ENCODE data around the gene ZNF689. TPM values are rescaled to one million over a fixed set of nuclear protein-coding genes. Genes with fewer than 3 reads are reported as not detected.
"Not testable (repeated sequence)": the region's sequence is repeated elsewhere in the genome, so short reads cannot be mapped to it uniquely, and the experiment has no call there.

The ZNF689 gene
- total RNA-seq, 1 donor from 2014 or later = 14.7 TPM

- Mint-ChIP-seq H3K4me3 (no peak overlapping the region), H3K36me3 (ENCODE audit: low read depth) (peaks cover 46% of the 10 kb centered on the region), H3K9me3 (no peaks in the 10 kb centered on the region), H3K4me1 (ENCODE audit: low read depth) (peaks cover 15% of the 10 kb centered on the region), H3K27ac (no peak overlapping the region), H3K27me3 (ENCODE audit: insufficient read depth) (no peaks in the 10 kb centered on the region)
- intact Hi-C loops (cut with micrococcal nuclease) = no loop called here
- no peak for DNase-seq (ENCODE audit: low spot score)
These were observed 6.3 kb downstream of the ZNF689 start for GRCh38 chr16:30603945-30604315.

- Mint-ChIP-seq H3K27ac (peak overlapping the region; percentile 40), H3K4me1 (ENCODE audit: low read depth) (peaks cover 12% of the 10 kb centered on the region), H3K9me3 (no peaks in the 10 kb centered on the region), H3K36me3 (ENCODE audit: low read depth) (peaks cover 42% of the 10 kb centered on the region), H3K4me3 (no peak overlapping the region), H3K27me3 (ENCODE audit: insufficient read depth) (no peaks in the 10 kb centered on the region)
- intact Hi-C loops (cut with micrococcal nuclease) = no loop called here
- no peak for DNase-seq (ENCODE audit: low spot score)
These were observed 7.4 kb downstream of the ZNF689 start for GRCh38 chr16:30602616-30603277.

- peaks cover 37% of the 10 kb centered on the region for H3K36me3 Mint-ChIP-seq (ENCODE audit: low read depth)
These were observed 8.2 kb downstream of the ZNF689 start for GRCh38 chr16:30601966-30602365.

GRCh38 chr16:30600929-30601328 is 9.3 kb downstream of the ZNF689 start:
- H3K27me3 Mint-ChIP-seq (ENCODE audit: insufficient read depth) = no peaks in the 10 kb centered on the region
- H3K9me3 Mint-ChIP-seq = no peaks in the 10 kb centered on the region
- no peak overlapping the region for H3K4me3 Mint-ChIP-seq
- no peak overlapping the region for H3K27ac Mint-ChIP-seq
- H3K4me1 Mint-ChIP-seq (ENCODE audit: low read depth) = peaks cover 8% of the 10 kb centered on the region
- DNase-seq (ENCODE audit: low spot score) = no peak
- intact Hi-C loops (cut with micrococcal nuclease) = no loop called here
- H3K36me3 Mint-ChIP-seq (ENCODE audit: low read depth) = peaks cover 33% of the 10 kb centered on the region

More at GRCh38 chr16:30601966-30602365, 8.2 kb downstream of the ZNF689 start:
- DNase-seq (ENCODE audit: low spot score) = no peak
- intact Hi-C loops (cut with micrococcal nuclease) = no loop called here
- H3K27ac Mint-ChIP-seq = no peak overlapping the region
- H3K4me3 Mint-ChIP-seq = no peak overlapping the region
- H3K27me3 Mint-ChIP-seq (ENCODE audit: insufficient read depth) = no peaks in the 10 kb centered on the region
- H3K9me3 Mint-ChIP-seq = no peaks in the 10 kb centered on the region
- H3K4me1 Mint-ChIP-seq (ENCODE audit: low read depth) = peaks cover 12% of the 10 kb centered on the region

- no peak for DNase-seq (ENCODE audit: low spot score)
- no peak overlapping the region for H3K27ac Mint-ChIP-seq
- H3K9me3 Mint-ChIP-seq = no peaks in the 10 kb centered on the region
- H3K27me3 Mint-ChIP-seq (ENCODE audit: insufficient read depth) = no peaks in the 10 kb centered on the region
- intact Hi-C loops (cut with micrococcal nuclease) = no loop called here
- peaks cover 8% of the 10 kb centered on the region for H3K4me1 Mint-ChIP-seq (ENCODE audit: low read depth)
- no peak overlapping the region for H3K4me3 Mint-ChIP-seq
- H3K36me3 Mint-ChIP-seq (ENCODE audit: low read depth) = peaks cover 30% of the 10 kb centered on the region
These were observed 10.0 kb downstream of the ZNF689 start for GRCh38 chr16:30600215-30600614.

GRCh38 chr16:30592871-30593270 is 17.3 kb downstream of the ZNF689 start:
- intact Hi-C loops (cut with micrococcal nuclease) = no loop called here
- Mint-ChIP-seq H3K27ac (no peak overlapping the region), H3K27me3 (ENCODE audit: insufficient read depth) (no peaks in the 10 kb centered on the region)

GRCh38 chr16:30590869-30591268 is 19.3 kb downstream of the ZNF689 start:
- H3K27ac Mint-ChIP-seq; intact Hi-C loops (cut with micrococcal nuclease); H3K9me3 Mint-ChIP-seq; H3K27me3 Mint-ChIP-seq (ENCODE audit: insufficient read depth); DNase-seq (ENCODE audit: low spot score); H3K36me3 Mint-ChIP-seq (ENCODE audit: low read depth); H3K4me1 Mint-ChIP-seq (ENCODE audit: low read depth); H3K4me3 Mint-ChIP-seq: not testable (repeated sequence)

More at GRCh38 chr16:30592871-30593270, 17.3 kb downstream of the ZNF689 start:
- peaks cover 5% of the 10 kb centered on the region for H3K36me3 Mint-ChIP-seq (ENCODE audit: low read depth)
- DNase-seq (ENCODE audit: low spot score) = no peak
- H3K4me1 Mint-ChIP-seq (ENCODE audit: low read depth) = peaks cover 3% of the 10 kb centered on the region
- H3K4me3 Mint-ChIP-seq = no peak overlapping the region
- no peaks in the 10 kb centered on the region for H3K9me3 Mint-ChIP-seq

GRCh38 chr16:30589582-30589981 is 20.6 kb downstream of the ZNF689 start:
- peaks cover 12% of the 10 kb centered on the region for H3K36me3 Mint-ChIP-seq (ENCODE audit: low read depth)
- intact Hi-C loops (cut with micrococcal nuclease) = loop anchor here (5.0 kb wide), 2 partner anchors 37 to 62 kb away; partner anchors contain the start of gene ZNF768
- DNase-seq (ENCODE audit: low spot score); H3K27me3 Mint-ChIP-seq (ENCODE audit: insufficient read depth); H3K4me3 Mint-ChIP-seq; H3K9me3 Mint-ChIP-seq; H3K27ac Mint-ChIP-seq: not testable (repeated sequence)
- peaks cover 12% of the 10 kb centered on the region for H3K4me1 Mint-ChIP-seq (ENCODE audit: low read depth)

- no peak for DNase-seq (ENCODE audit: low spot score)
- intact Hi-C loops (cut with micrococcal nuclease) = loop anchor here (5.0 kb wide), 2 partner anchors 36 to 61 kb away; partner anchors contain the start of gene ZNF768
- Mint-ChIP-seq H3K36me3 (ENCODE audit: low read depth) (peaks cover 12% of the 10 kb centered on the region), H3K4me1 (ENCODE audit: low read depth) (peaks cover 18% of the 10 kb centered on the region), H3K27me3 (ENCODE audit: insufficient read depth) (no peaks in the 10 kb centered on the region), H3K9me3 (no peaks in the 10 kb centered on the region), H3K4me3 (no peak overlapping the region), H3K27ac (no peak overlapping the region)
These were observed 21.5 kb downstream of the ZNF689 start for GRCh38 chr16:30588651-30589050.

GRCh38 chr16:30585400-30586191 is 24.6 kb downstream of the ZNF689 start, which contains the start of gene ZNF785:
Gene ZNF785 (minus strand): TSS chr16:30585697. CDS start chr16:30585611, 86 bp downstream.
- Mint-ChIP-seq H3K27ac (peak within 1 kb of the TSS; percentile 87), H3K36me3 (ENCODE audit: low read depth) (peaks cover 19% of the 10 kb centered on the region), H3K4me3 (peak within 1 kb of the TSS; percentile 89), H3K9me3 (no peaks in the 10 kb centered on the region), H3K4me1 (ENCODE audit: low read depth) (peaks cover 18% of the 10 kb centered on the region), H3K27me3 (ENCODE audit: insufficient read depth) (no peaks in the 10 kb centered on the region)
- intact Hi-C loops (cut with micrococcal nuclease) = loop anchor here (1.0 to 5.0 kb wide), 4 partner anchors 13 to 58 kb away; partner anchors contain the start of genes ZNF689 and ZNF768
- peak; percentile 93 for DNase-seq (ENCODE audit: low spot score)

- H3K27me3 Mint-ChIP-seq (ENCODE audit: insufficient read depth) = no peaks in the 10 kb centered on the region
- intact Hi-C loops (cut with micrococcal nuclease) = loop anchor here (5.0 kb wide), 2 partner anchors 33 to 58 kb away; partner anchors contain the start of gene ZNF768
- H3K36me3 Mint-ChIP-seq (ENCODE audit: low read depth) = peaks cover 19% of the 10 kb centered on the region
- peak overlapping the region; percentile 89 for H3K4me3 Mint-ChIP-seq
- peaks cover 18% of the 10 kb centered on the region for H3K4me1 Mint-ChIP-seq (ENCODE audit: low read depth)
- no peaks in the 10 kb centered on the region for H3K9me3 Mint-ChIP-seq
- peak overlapping the region; percentile 86 for H3K27ac Mint-ChIP-seq
- peak; percentile 9 for DNase-seq (ENCODE audit: low spot score)
These were observed 25.2 kb downstream of the ZNF689 start for GRCh38 chr16:30585022-30585399.

- no peaks in the 10 kb centered on the region for H3K27me3 Mint-ChIP-seq (ENCODE audit: insufficient read depth)
These were observed 27.4 kb downstream of the ZNF689 start for GRCh38 chr16:30582611-30583340.

More at GRCh38 chr16:30582611-30583340, 27.4 kb downstream of the ZNF689 start:
- Mint-ChIP-seq H3K27ac (no peak overlapping the region), H3K9me3 (no peaks in the 10 kb centered on the region), H3K4me1 (ENCODE audit: low read depth) (peaks cover 14% of the 10 kb centered on the region), H3K36me3 (ENCODE audit: low read depth) (peaks cover 21% of the 10 kb centered on the region), H3K4me3 (no peak overlapping the region)
- DNase-seq (ENCODE audit: low spot score) = no peak
- intact Hi-C loops (cut with micrococcal nuclease) = no loop called here

Measured in activated T-helper 1 cell treated with anti-CD3 and anti-CD28 coated beads, Interleukin-12 subunit alpha, Interleukin-12 subunit beta, Interleukin-2, Interleukin-4 antibody, amounts not matched to agents 30 ng/mL and 10 ng/mL and 1 ng/mL, durations not matched to agents 14 hours and 24 hours and 36 hours (primary cell).